GM12878 (cell line): ENCODE measurements around the gene PRR3. TPM values are rescaled to one million over a fixed set of nuclear protein-coding genes. Genes with fewer than 3 reads are reported as not detected.

ENCODE experiments used
- BRCA1 ChIP-seq: IDR thresholded peaks from 2 replicates; pipeline ENCODE4 v1.6.1; 2011; ENCODE audit warnings: low read depth, low read length, improper control_type of control experiment
- CHD4 ChIP-seq: fragments of 200-600 bp; sonication (generic); IDR thresholded peaks from 2 replicates; pipeline ENCODE4 v1.6.1; 2016; ENCODE audit warnings: mild to moderate bottlenecking
- CREM ChIP-seq: IDR thresholded peaks from 2 replicates; pipeline ENCODE4 v1.6.1; 2014; ENCODE audit warnings: antibody characterized with exemption, low read depth
- DPF2 ChIP-seq: fragments of 450-650 bp; IDR thresholded peaks from 2 replicates; pipeline ENCODE4 v1.6.1; 2017; ENCODE audit warnings: mild to moderate bottlenecking
- E4F1 ChIP-seq: fragments of 450-650 bp; IDR thresholded peaks from 2 replicates; pipeline ENCODE4 v1.6.1; 2018; ENCODE audit warnings: borderline replicate concordance, mild to moderate bottlenecking; ENCODE audit not compliant: partially characterized antibody
- EED ChIP-seq: sonication (generic); IDR thresholded peaks from 2 replicates; pipeline ENCODE4 v1.6.1; 2016; ENCODE audit warnings: antibody characterized with exemption, low read depth
- EZH2 ChIP-seq: IDR thresholded peaks from 2 replicates; pipeline ENCODE4 v1.6.1; 2012; ENCODE audit warnings: low read depth, mild to moderate bottlenecking, control low read depth, inconsistent platforms, low read length, borderline replicate concordance; ENCODE audit not compliant: control insufficient read depth
- LARP7 ChIP-seq: fragments of 450-650 bp; IDR thresholded peaks from 2 replicates; pipeline ENCODE4 v1.6.1; 2017; ENCODE audit warnings: mild to moderate bottlenecking
- NBN ChIP-seq: fragments of 450-650 bp; IDR thresholded peaks from 2 replicates; pipeline ENCODE4 v1.6.1; 2016
- POU2F2 ChIP-seq: IDR thresholded peaks from 3 replicates; pipeline ENCODE4 v1.6.1; 2011; ENCODE audit warnings: low read depth, mild to moderate bottlenecking, low read length, borderline replicate concordance
- RAD51 ChIP-seq: fragments of 450-650 bp; IDR thresholded peaks from 2 replicates; pipeline ENCODE4 v1.6.1; 2016; ENCODE audit warnings: moderate library complexity, mild to moderate bottlenecking, inconsistent platforms
- RELB ChIP-seq: fragments of 450-650 bp; IDR thresholded peaks from 2 replicates; pipeline ENCODE4 v1.6.1; 2017; ENCODE audit warnings: low read depth, mild to moderate bottlenecking, moderate library complexity
- SUPT20H ChIP-seq: IDR thresholded peaks from 2 replicates; pipeline ENCODE4 v1.6.1; 2011; ENCODE audit warnings: low read depth, mild to moderate bottlenecking, low read length, moderate library complexity, borderline replicate concordance; ENCODE audit not compliant: control insufficient read depth
- ZBTB4 ChIP-seq: fragments of 450-650 bp; formaldehyde crosslinking; IDR thresholded peaks from 2 replicates; pipeline ENCODE4 v1.4.0; 2022; ENCODE audit warnings: mild to moderate bottlenecking, moderate library complexity
- ZNF217 ChIP-seq: fragments of 450-650 bp; IDR thresholded peaks from 2 replicates; pipeline ENCODE4 v1.6.1; 2017; ENCODE audit warnings: antibody characterized with exemption, mild to moderate bottlenecking
- ZNF687 ChIP-seq: fragments of 450-650 bp; IDR thresholded peaks from 2 replicates; pipeline ENCODE4 v1.6.1; 2017; ENCODE audit warnings: mild to moderate bottlenecking, moderate library complexity
- polyA plus RNA-seq, 11 experiments: library from polyadenylated mRNA; depleted of rRNA in 4 of 11; unstranded in 6 of 11; stranded (reverse) in 5 of 11; fragments of >200 nt; fragmentation: Nextera tagmentation in 4 of 11; fragmentation: Illumina TruSeq in 1 of 11; extraction: Ambion mirVana in 4 of 11; extraction: Trizol in 1 of 11; gene quantifications; 1 replicate in 1 of 11; 2 replicates in 10 of 11; pipeline versions ENCODE4 v1.2.1 to v1.2.3, GENCODE V29; 2011 to 2016; ENCODE audit warnings: inconsistent platforms in 2 of 11, missing spikeins in 2 of 11, low read depth in 1 of 11
- total RNA-seq, 4 experiments: library from RNA; depleted of rRNA in 3 of 4; stranded (reverse); fragments of >200 nt in 3 of 4; fragmentation: Illumina TruSeq in 1 of 4; extraction: Trizol in 1 of 4; gene quantifications; 2 replicates each; pipeline versions ENCODE4 v1.2.1 to v1.2.3, GENCODE V29; 2013 to 2021
- TF ChIP-seq, protein P1 (sequence below): fragments of 450-650 bp; IDR thresholded peaks from 2 replicates; pipeline ENCODE4 v1.6.1; 2016; ENCODE audit warnings: mild to moderate bottlenecking

PRR3 gene
- total and polyA plus RNA-seq, 10 of the 15 experiments (the other 5 are each of a cell fraction or from before 2014, with no cell fraction given): 14.0 to 38.2 (median 20.5) TPM

DNA sequence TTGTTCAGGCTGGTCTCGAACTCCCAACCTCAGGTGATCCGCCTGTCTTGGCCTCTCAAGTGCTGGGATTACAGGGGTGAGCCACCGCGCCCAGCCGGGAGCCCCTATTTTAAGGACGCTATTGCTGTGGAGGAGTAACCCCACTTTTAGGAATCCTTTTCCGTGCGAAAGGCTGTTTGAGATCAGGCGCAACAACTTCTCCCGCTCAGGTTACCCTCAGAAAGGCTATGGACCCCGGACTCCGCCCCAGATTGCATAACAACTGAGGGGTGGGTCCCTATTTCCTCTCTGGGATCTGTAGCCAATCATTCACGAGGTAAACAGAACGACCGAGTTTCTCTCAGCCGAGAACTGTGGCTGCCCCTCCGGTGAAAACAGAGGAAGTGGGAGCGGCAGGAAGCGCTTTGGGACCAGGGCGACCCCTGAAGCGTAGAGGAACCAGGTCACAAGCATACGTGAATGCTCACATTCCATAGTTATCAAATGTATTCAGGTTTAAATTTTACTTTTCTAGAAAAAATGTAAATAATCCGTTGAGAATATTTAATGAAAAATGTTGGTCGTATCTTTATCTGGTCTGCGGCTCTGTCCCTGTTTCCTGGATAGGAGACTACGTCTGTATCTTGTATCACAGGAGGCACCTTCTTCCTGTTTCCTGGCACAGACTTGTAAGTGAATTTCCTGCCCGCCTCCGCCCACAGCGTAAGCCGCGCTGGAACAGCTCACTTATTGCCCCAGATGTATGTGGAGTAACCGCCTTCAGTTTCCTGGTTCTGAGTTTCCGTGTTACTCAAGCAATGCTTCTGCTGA lies 40.9 kb upstream of the PRR3 start (continued):
- no peak for TF ChIP-seq ZBTB4 (CRISPR knock-in tag)
- TF ChIP-seq LARP7: no peak
- TF ChIP-seq, protein P1, sequence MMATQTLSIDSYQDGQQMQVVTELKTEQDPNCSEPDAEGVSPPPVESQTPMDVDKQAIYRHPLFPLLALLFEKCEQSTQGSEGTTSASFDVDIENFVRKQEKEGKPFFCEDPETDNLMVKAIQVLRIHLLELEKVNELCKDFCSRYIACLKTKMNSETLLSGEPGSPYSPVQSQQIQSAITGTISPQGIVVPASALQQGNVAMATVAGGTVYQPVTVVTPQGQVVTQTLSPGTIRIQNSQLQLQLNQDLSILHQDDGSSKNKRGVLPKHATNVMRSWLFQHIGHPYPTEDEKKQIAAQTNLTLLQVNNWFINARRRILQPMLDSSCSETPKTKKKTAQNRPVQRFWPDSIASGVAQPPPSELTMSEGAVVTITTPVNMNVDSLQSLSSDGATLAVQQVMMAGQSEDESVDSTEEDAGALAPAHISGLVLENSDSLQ: no peak
- TF ChIP-seq ZNF217: peak; percentile 85
- TF ChIP-seq SUPT20H: no peak
- TF ChIP-seq RAD51: no peak
- peak; percentile 35 for TF ChIP-seq E4F1
- no peak for TF ChIP-seq EZH2
- TF ChIP-seq NBN: peak; percentile 62; the same call in 1 of the 2 replicates
- peak; percentile 61; the same call in 1 of the 3 replicates for TF ChIP-seq POU2F2
- TF ChIP-seq EED: peak; percentile 88
- no peak; the same call in 1 of the 2 replicates for TF ChIP-seq CHD4
- peak; percentile 75 for TF ChIP-seq DPF2
- TF ChIP-seq ZNF687: no peak
- peak; percentile 62 for TF ChIP-seq CREM
- TF ChIP-seq RELB: peak; percentile 86
- TF ChIP-seq BRCA1: no peak
